ENCODE measurements around the gene SLC2A9.
A peak's percentile ranks its signal among the peaks of the same experiment; 100 is the strongest.

Gene SLC2A9

GRCh38 chr4:9931146-9931545, 90.2 kb downstream of the SLC2A9 start:
- TF ChIP-seq EZH2phosphoT487 (IDR thresholded peaks at IDR 0.05; ENCODE audit: low read depth), result no peak
- TF ChIP-seq, protein P1, sequence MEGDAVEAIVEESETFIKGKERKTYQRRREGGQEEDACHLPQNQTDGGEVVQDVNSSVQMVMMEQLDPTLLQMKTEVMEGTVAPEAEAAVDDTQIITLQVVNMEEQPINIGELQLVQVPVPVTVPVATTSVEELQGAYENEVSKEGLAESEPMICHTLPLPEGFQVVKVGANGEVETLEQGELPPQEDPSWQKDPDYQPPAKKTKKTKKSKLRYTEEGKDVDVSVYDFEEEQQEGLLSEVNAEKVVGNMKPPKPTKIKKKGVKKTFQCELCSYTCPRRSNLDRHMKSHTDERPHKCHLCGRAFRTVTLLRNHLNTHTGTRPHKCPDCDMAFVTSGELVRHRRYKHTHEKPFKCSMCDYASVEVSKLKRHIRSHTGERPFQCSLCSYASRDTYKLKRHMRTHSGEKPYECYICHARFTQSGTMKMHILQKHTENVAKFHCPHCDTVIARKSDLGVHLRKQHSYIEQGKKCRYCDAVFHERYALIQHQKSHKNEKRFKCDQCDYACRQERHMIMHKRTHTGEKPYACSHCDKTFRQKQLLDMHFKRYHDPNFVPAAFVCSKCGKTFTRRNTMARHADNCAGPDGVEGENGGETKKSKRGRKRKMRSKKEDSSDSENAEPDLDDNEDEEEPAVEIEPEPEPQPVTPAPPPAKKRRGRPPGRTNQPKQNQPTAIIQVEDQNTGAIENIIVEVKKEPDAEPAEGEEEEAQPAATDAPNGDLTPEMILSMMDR (IDR thresholded peaks at IDR 0.05; ENCODE audit: low read depth, low read length), result no peak
- no peaks in the 10 kb centered on the region for H3K27me3 ChIP-seq (ENCODE audit: low read depth, low read length)
- no peaks in the 10 kb centered on the region for H3K79me2 ChIP-seq (ENCODE audit: low read length)
- no peak overlapping the region for H3K4me2 ChIP-seq (ENCODE audit: low read length)
- peaks cover 2% of the 10 kb centered on the region for H3K4me1 ChIP-seq (ENCODE audit: low read length)
- H2AFZ ChIP-seq (ENCODE audit: low read depth, low read length), result no peak overlapping the region
- no peaks in the 10 kb centered on the region for H3K9me3 ChIP-seq (ENCODE audit: insufficient read depth, low read length)
- no peak overlapping the region for H3K4me3 ChIP-seq (ENCODE audit: low read length)
- no peaks in the 10 kb centered on the region for H4K20me1 ChIP-seq (ENCODE audit: insufficient read depth, low read length)
- no peak overlapping the region for H3K9ac ChIP-seq (ENCODE audit: low read length)
- no peaks in the 10 kb centered on the region for H3K36me3 ChIP-seq (replicated peaks; ENCODE audit: low read depth, low read length)
- no peak overlapping the region for H3K27ac ChIP-seq (ENCODE audit: low read length)

- H3K4me1 ChIP-seq (ENCODE audit: low read length), result peaks cover 23% of the 10 kb centered on the region
- H3K4me3 ChIP-seq (ENCODE audit: low read length), result no peak overlapping the region
- H2AFZ ChIP-seq (ENCODE audit: low read depth, low read length), result no peak overlapping the region
- H3K9me3 ChIP-seq (ENCODE audit: insufficient read depth, low read length), result no peaks in the 10 kb centered on the region
- no peaks in the 10 kb centered on the region for H3K79me2 ChIP-seq (ENCODE audit: low read length)
- no peak overlapping the region for H3K4me2 ChIP-seq (ENCODE audit: low read length)
- H4K20me1 ChIP-seq (ENCODE audit: insufficient read depth, low read length), result no peaks in the 10 kb centered on the region
- no peak overlapping the region for H3K27ac ChIP-seq (ENCODE audit: low read length)
- H3K27me3 ChIP-seq (ENCODE audit: low read depth, low read length), result no peaks in the 10 kb centered on the region
- H3K36me3 ChIP-seq (replicated peaks; ENCODE audit: low read depth, low read length), result no peaks in the 10 kb centered on the region
- H3K9ac ChIP-seq (ENCODE audit: low read length), result no peak overlapping the region
- TF ChIP-seq, protein P1 (IDR thresholded peaks at IDR 0.05; ENCODE audit: low read depth, low read length), result no peak
- no peak for TF ChIP-seq EZH2phosphoT487 (IDR thresholded peaks at IDR 0.05; ENCODE audit: low read depth)
These were observed 92.2 kb downstream of the SLC2A9 start for GRCh38 chr4:9929111-9929510.

- H3K27me3 ChIP-seq (ENCODE audit: low read depth, low read length), result no peaks in the 10 kb centered on the region
- H3K9me3 ChIP-seq (ENCODE audit: insufficient read depth, low read length), result no peaks in the 10 kb centered on the region
- H3K79me2 ChIP-seq (ENCODE audit: low read length), result no peaks in the 10 kb centered on the region
- H3K4me2 ChIP-seq (ENCODE audit: low read length), result no peak overlapping the region
- no peak overlapping the region for H3K9ac ChIP-seq (ENCODE audit: low read length)
- no peak overlapping the region for H3K27ac ChIP-seq (ENCODE audit: low read length)
- H3K4me1 ChIP-seq (ENCODE audit: low read length), result peaks cover 23% of the 10 kb centered on the region
- no peak overlapping the region for H3K4me3 ChIP-seq (ENCODE audit: low read length)
- H3K36me3 ChIP-seq (replicated peaks; ENCODE audit: low read depth, low read length), result no peaks in the 10 kb centered on the region
- no peak for TF ChIP-seq EZH2phosphoT487 (IDR thresholded peaks at IDR 0.05; ENCODE audit: low read depth)
- TF ChIP-seq, protein P1 (IDR thresholded peaks at IDR 0.05; ENCODE audit: low read depth, low read length), result 0 out of 2 replicates have a peak, but pooled peaks have one; percentile 17
- no peaks in the 10 kb centered on the region for H4K20me1 ChIP-seq (ENCODE audit: insufficient read depth, low read length)
- no peak overlapping the region for H2AFZ ChIP-seq (ENCODE audit: low read depth, low read length)
These were observed 93.8 kb downstream of the SLC2A9 start for GRCh38 chr4:9927341-9928007.

DNA sequence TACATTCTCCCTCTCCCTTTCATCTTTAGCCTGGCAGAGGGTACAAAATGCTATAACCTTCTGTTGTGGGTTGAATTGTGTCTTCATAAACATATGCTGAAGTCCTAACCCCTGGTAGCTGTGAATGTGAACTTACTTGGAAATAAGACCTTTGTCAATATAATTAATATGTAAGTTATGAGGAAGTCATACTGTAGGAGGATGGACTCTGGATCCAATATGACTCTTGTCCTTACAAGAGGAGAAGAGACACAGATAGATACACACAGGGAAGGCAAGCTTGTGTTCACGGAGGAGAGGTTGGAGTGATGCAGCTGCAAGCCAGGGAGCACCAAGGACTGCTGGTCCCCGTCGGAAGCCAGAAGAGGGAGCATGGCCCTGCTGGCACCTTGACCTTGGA, 94.7 kb downstream of the SLC2A9 start:
- Histone ChIP-seq H3K9me3 (ENCODE audit: insufficient read depth, low read length) (no peaks in the 10 kb centered on the region), H4K20me1 (ENCODE audit: insufficient read depth, low read length) (no peaks in the 10 kb centered on the region), H3K27me3 (ENCODE audit: low read depth, low read length) (no peaks in the 10 kb centered on the region), H2AFZ (ENCODE audit: low read depth, low read length) (no peak overlapping the region), H3K79me2 (ENCODE audit: low read length) (no peaks in the 10 kb centered on the region), H3K4me2 (ENCODE audit: low read length) (no peak overlapping the region), H3K36me3 (replicated peaks; ENCODE audit: low read depth, low read length) (no peaks in the 10 kb centered on the region), H3K4me1 (ENCODE audit: low read length) (peaks cover 23% of the 10 kb centered on the region), H3K9ac (ENCODE audit: low read length) (no peak overlapping the region), H3K4me3 (ENCODE audit: low read length) (no peak overlapping the region), H3K27ac (ENCODE audit: low read length) (no peak overlapping the region)
- TF ChIP-seq EZH2phosphoT487 (IDR thresholded peaks at IDR 0.05; ENCODE audit: low read depth), result no peak
- TF ChIP-seq, protein P1 (IDR thresholded peaks at IDR 0.05; ENCODE audit: low read depth, low read length), result no peak

Measured in OCI-LY3 (cell line).